Breast epithelium (tissue), 3 donors: ENCODE data around the gene TP63.
A peak's percentile ranks its signal among the peaks of the same experiment; 100 is the strongest.

Experiments used
- CTCF ChIP-seq, 3 donors: fragments of 450-650 bp; IDR thresholded peaks; one replicate each; pipeline ENCODE4 v1.5.1; 2016 to 2017; ENCODE audit warnings: antibody characterized with exemption in 3 of 3, mild to moderate bottlenecking in 3 of 3, moderate library complexity in 3 of 3
- POLR2A ChIP-seq: fragments of 450-650 bp; IDR thresholded peaks from one replicate; pipeline ENCODE4 v1.6.1; 2016; ENCODE audit warnings: antibody characterized with exemption, mild to moderate bottlenecking, moderate library complexity

DNA sequence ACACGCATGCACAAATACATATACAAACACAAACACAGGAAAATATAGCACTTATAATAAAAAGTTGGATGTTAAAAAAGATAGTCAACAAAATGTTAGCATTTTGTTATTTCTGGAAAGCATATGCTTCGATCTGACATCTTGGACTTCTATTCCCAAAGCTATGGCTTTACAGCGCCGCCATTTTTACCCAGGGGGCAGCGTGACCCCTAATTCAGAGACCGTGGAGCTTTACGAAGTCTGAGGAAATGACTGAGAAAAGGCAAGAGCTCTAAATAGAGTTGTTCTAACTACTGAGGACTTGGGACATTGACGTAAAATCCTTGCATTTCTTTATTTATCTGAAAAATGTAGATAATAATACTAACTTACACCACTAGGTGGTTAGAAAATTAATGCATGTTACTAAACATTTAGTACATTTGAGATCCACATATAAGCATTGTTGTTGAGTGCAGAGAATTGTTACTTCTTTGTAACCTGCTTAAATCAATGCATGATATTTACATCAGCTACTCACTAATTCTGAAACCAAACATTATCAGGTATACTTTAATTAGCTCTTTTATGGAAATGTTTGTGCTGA lies 155.4 kb downstream of the TP63 start:
- peak in 1 of 3 donors; percentile 29 for TF ChIP-seq CTCF (IDR thresholded peaks at IDR 0.05)
- TF ChIP-seq POLR2A, result no peak
